Natural killer cell (primary cell): ENCODE results near the gene CD63. TPM values are rescaled to one million over a fixed set of nuclear protein-coding genes. Genes with fewer than 3 reads are reported as not detected.

ENCODE experiments used
- ATAC-seq, 3 donors: fragments of 150-1000 bp in 2 of 3; fragments of 200-7000 bp in 1 of 3; cut with Tn5 transposase; 1 replicate in 1 of 3; 2 replicates in 2 of 3; pipeline ENCODE4 v1.10.0; 2021; ENCODE audit warnings: mild to moderate bottlenecking in 2 of 3, moderate library complexity in 2 of 3
- DNase-seq, 2 donors: peaks; one replicate each; pipeline versions ENCODE4 v3.0.0 to v3.0.0-alpha.2; 2013 to 2021; ENCODE audit warnings: mixed read lengths in 1 of 2
- H3K27ac ChIP-seq: one replicate; pipeline ENCODE4 v1.5.1; 2013; ENCODE audit warnings: mild to moderate bottlenecking, low read length
- H3K27me3 ChIP-seq: one replicate; pipeline ENCODE4 v1.6.1; 2013; ENCODE audit warnings: low read length; ENCODE audit not compliant: control insufficient read depth, insufficient read depth
- H3K36me3 ChIP-seq: one replicate; pipeline ENCODE4 v1.6.1; 2013; ENCODE audit warnings: low read length; ENCODE audit not compliant: control insufficient read depth, insufficient read depth
- H3K4me1 ChIP-seq: one replicate; pipeline ENCODE4 v1.6.1; 2013; ENCODE audit warnings: low read length; ENCODE audit not compliant: control insufficient read depth, insufficient read depth
- H3K4me3 ChIP-seq: one replicate; pipeline ENCODE4 v1.5.1; 2013; ENCODE audit warnings: low read length
- H3K9me3 ChIP-seq: one replicate; pipeline ENCODE4 v1.6.1; 2013; ENCODE audit warnings: low read length; ENCODE audit not compliant: control insufficient read depth, insufficient read depth
- H3K27ac Mint-ChIP-seq, 2 donors: one replicate each; pipeline ENCODE4 v1.8.0; 2022; ENCODE audit warnings: mild to moderate bottlenecking in 2 of 2, mixed read lengths in 2 of 2, moderate library complexity in 1 of 2
- H3K27me3 Mint-ChIP-seq, 2 donors: one replicate each; pipeline ENCODE4 v1.8.0; 2022; ENCODE audit warnings: low read depth in 2 of 2, mixed read lengths in 2 of 2
- H3K36me3 Mint-ChIP-seq: one replicate; pipeline ENCODE4 v1.8.0; 2022; ENCODE audit warnings: mixed read lengths
- H3K4me1 Mint-ChIP-seq, 2 donors: one replicate each; pipeline ENCODE4 v1.8.0; 2022; ENCODE audit warnings: mixed read lengths in 2 of 2
- H3K4me3 Mint-ChIP-seq: one replicate; pipeline ENCODE4 v1.8.0; 2022; ENCODE audit warnings: mild to moderate bottlenecking, moderate library complexity, mixed read lengths
- H3K9me3 Mint-ChIP-seq, 2 donors: one replicate each; pipeline ENCODE4 v1.8.0; 2022; ENCODE audit warnings: mixed read lengths in 2 of 2
- CTCF ChIP-seq: fragments of 200-600 bp; IDR thresholded peaks from one replicate; pipeline ENCODE4 v1.8.0; 2022; ENCODE audit warnings: antibody characterized with exemption
- WGBS: methylation state at CpG from one replicate; pipeline ENCODE4 v1.1.7; 2013; ENCODE audit warnings: missing lambda C conversion rate; ENCODE audit not compliant: insufficient coverage; 5-methylcytosine and 5-hydroxymethylcytosine counted together
- intact Hi-C: fragments of 100-400 bp; cut with micrococcal nuclease; formaldehyde crosslinking; loops from one replicate; pipeline ENCODE4 v1.14.2; 2022
- total RNA-seq, 4 donors: library from RNA; stranded (reverse); fragments of 120-200 nt in 1 of 4; gene quantifications; one replicate each; pipeline versions ENCODE4 v1.2.3 to v1.2.4, GENCODE V29; 2013 to 2022

CD63 gene
- total RNA-seq, 3 donors from 2014 or later (not counting 1 experiment from before 2014, with no cell fraction given) = 296 to 441 (median 319) TPM

- H3K9me3 Mint-ChIP-seq = no peaks in the 10 kb centered on the region
- peak; percentile 35 to 61 (median 60) for ATAC-seq
- H3K27me3 ChIP-seq = no peaks in the 10 kb centered on the region
- peak overlapping the region; percentile 83 for H3K4me3 Mint-ChIP-seq
- peaks cover 56% of the 10 kb centered on the region for H3K4me1 ChIP-seq
- H3K36me3 Mint-ChIP-seq = peaks cover 3% of the 10 kb centered on the region
- H3K27ac Mint-ChIP-seq = peak overlapping the region; percentile 82 to 95
- peaks cover 16% of the 10 kb centered on the region for H3K36me3 ChIP-seq
- 1% methylated on average over 15 of the region's 19 CpGs for WGBS
- peak overlapping the region; percentile 93 for H3K27ac ChIP-seq
- no peak for TF ChIP-seq CTCF
- no peaks in the 10 kb centered on the region for H3K27me3 Mint-ChIP-seq
- peak overlapping the region; percentile 83 for H3K4me3 ChIP-seq
- intact Hi-C loops = loop anchor here (1.0 to 10.0 kb wide), 3 partner anchors 8 to 455 kb away; partner anchors contain the start of genes DGKA and SMARCC2
- peaks cover 34 to 59% of the 10 kb centered on the region in 2 donors for H3K4me1 Mint-ChIP-seq
- no peaks in the 10 kb centered on the region for H3K9me3 ChIP-seq
- peak; percentile 47 to 65 for DNase-seq
Observed at GRCh38 chr12:55729819-55730818, 1.3 kb upstream of the CD63 start.

- peaks cover 24% of the 10 kb centered on the region for H3K36me3 ChIP-seq
- no peaks in the 10 kb centered on the region for H3K27me3 ChIP-seq
- no peaks in the 10 kb centered on the region for H3K9me3 ChIP-seq
- H3K27me3 Mint-ChIP-seq = no peaks in the 10 kb centered on the region
- H3K4me3 ChIP-seq = peak overlapping the region; percentile 83
- H3K9me3 Mint-ChIP-seq = no peaks in the 10 kb centered on the region
- H3K27ac ChIP-seq = peak overlapping the region; percentile 93
- no peak for TF ChIP-seq CTCF
- peak overlapping the region; percentile 88 for H3K4me3 Mint-ChIP-seq
- H3K36me3 Mint-ChIP-seq = peaks cover 10% of the 10 kb centered on the region
- H3K4me1 ChIP-seq = peaks cover 67% of the 10 kb centered on the region
- ATAC-seq (no peak), DNase-seq (peak in 1 of 2 donors; percentile 42)
- H3K27ac Mint-ChIP-seq = peak overlapping the region; percentile 69 to 95
- WGBS = under 1% methylated on average over 56 of the region's 61 CpGs
- peaks cover 43 to 66% of the 10 kb centered on the region in 2 donors for H3K4me1 Mint-ChIP-seq
- intact Hi-C loops = loop anchor here (5.0 kb wide), 1 partner anchor 204 kb away; the partner anchor contains the start of gene DGKA
Observed at GRCh38 chr12:55728186-55728938, 447 bp downstream of the CD63 start.

- WGBS = 13% methylated on average over 5 of the region's 9 CpGs
- TF ChIP-seq CTCF = no peak
- peak overlapping the region; percentile 83 for H3K4me3 ChIP-seq
- Mint-ChIP-seq H3K4me3 (peak overlapping the region; percentile 88), H3K27me3 (no peaks in the 10 kb centered on the region), H3K27ac (peak overlapping the region; percentile 69 to 95), H3K4me1 (peaks cover 43 to 66% of the 10 kb centered on the region in 2 donors), H3K36me3 (peaks cover 10% of the 10 kb centered on the region), H3K9me3 (no peaks in the 10 kb centered on the region)
- H3K27ac ChIP-seq = peak overlapping the region; percentile 93
- peaks cover 29% of the 10 kb centered on the region for H3K36me3 ChIP-seq
- H3K27me3 ChIP-seq = no peaks in the 10 kb centered on the region
- ATAC-seq = no peak
- no peak for DNase-seq
- intact Hi-C loops = loop anchor here (5.0 kb wide), 1 partner anchor 205 kb away; the partner anchor contains the start of gene DGKA
- peaks cover 63% of the 10 kb centered on the region for H3K4me1 ChIP-seq
- no peaks in the 10 kb centered on the region for H3K9me3 ChIP-seq
Observed at GRCh38 chr12:55727643-55728185, 1.1 kb downstream of the CD63 start.
